PC-3 (cell line): ENCODE data around the gene AKAP6. TPM values are rescaled to one million over a fixed set of nuclear protein-coding genes. Genes with fewer than 3 reads are reported as not detected.

ENCODE experiments used
- ATAC-seq: fragments of 200-7000 bp; cut with Tn5 transposase; 2 replicates; pipeline ENCODE4 v1.9.1; 2020; ENCODE audit warnings: mild to moderate bottlenecking, moderate library complexity
- BruUV-seq: library from RNA; stranded (reverse); fragments of 400-500 nt; replicated peaks from 2 replicates; lab custom pipeline; 2021; lab: Mats Ljungman, UMichigan
- CTCF ChIA-PET: fragments of 300-600 bp; sonication (Branson Sonifier 250); formaldehyde crosslinking; loops from one replicate; lab custom pipeline; 2022; ENCODE audit warnings: antibody characterized with exemption; lab: Charles Lee
- POLR2A ChIA-PET: fragments of 300-600 bp; sonication (Branson Sonifier 250); formaldehyde crosslinking; loops from one replicate; lab custom pipeline; 2022; ENCODE audit warnings: antibody characterized with exemption; ENCODE audit not compliant: unreplicated experiment; lab: Charles Lee
- DNase-seq: peaks from one replicate; pipeline ENCODE4 v3.0.0-alpha.2; 2015
- H2AFZ ChIP-seq: fragments of 300-600 bp; sonication (generic); 2 replicates; pipeline ENCODE4 v1.6.0; 2016; ENCODE audit warnings: antibody characterized with exemption, low read length
- H3F3A ChIP-seq: fragments of 300-600 bp; sonication (generic); one replicate; pipeline ENCODE4 v1.6.0; 2017; ENCODE audit warnings: antibody characterized with exemption, low read length, control low read depth, mild to moderate bottlenecking; ENCODE audit not compliant: unreplicated experiment
- H3K27ac ChIP-seq: fragments of 300-600 bp; sonication (generic); 2 replicates; pipeline ENCODE4 v1.5.1; 2016; ENCODE audit warnings: mild to moderate bottlenecking, low read length
- H3K27me3 ChIP-seq: fragments of 300-600 bp; sonication (generic); 2 replicates; pipeline ENCODE4 v1.6.1; 2016; ENCODE audit warnings: low read length, mixed read lengths
- H3K36me3 ChIP-seq: fragments of 300-600 bp; sonication (generic); 2 replicates; pipeline ENCODE4 v1.6.1; 2016; ENCODE audit warnings: low read depth, mixed run types, low read length, mixed read lengths
- H3K4me1 ChIP-seq: fragments of 300-600 bp; sonication (generic); 2 replicates; pipeline ENCODE4 v1.5.1; 2016; ENCODE audit warnings: low read length; ENCODE audit not compliant: insufficient read depth
- H3K4me2 ChIP-seq: fragments of 300-600 bp; sonication (generic); 2 replicates; pipeline ENCODE4 v1.6.0; 2016; ENCODE audit warnings: low read length
- H3K4me3 ChIP-seq: fragments of 300-600 bp; sonication (generic); 2 replicates; pipeline ENCODE4 v1.5.1; 2016; ENCODE audit warnings: mild to moderate bottlenecking, low read length, mixed read lengths
- H3K79me2 ChIP-seq: fragments of 300-600 bp; sonication (generic); 2 replicates; pipeline ENCODE4 v1.6.1; 2017; ENCODE audit warnings: low read length, mixed read lengths
- H3K9ac ChIP-seq: fragments of 300-600 bp; sonication (generic); 2 replicates; pipeline ENCODE4 v1.6.0; 2016; ENCODE audit warnings: mild to moderate bottlenecking, low read length
- H3K9me2 ChIP-seq: fragments of 300-600 bp; sonication (generic); replicated peaks from 2 replicates; pipeline ENCODE4 v1.6.1; 2016; ENCODE audit warnings: mixed run types, low read length, mixed read lengths
- H3K9me3 ChIP-seq: fragments of 300-600 bp; sonication (generic); 2 replicates; pipeline ENCODE4 v1.6.1; 2016; ENCODE audit warnings: low read length, mixed read lengths
- H4K20me1 ChIP-seq: fragments of 300-600 bp; sonication (generic); 2 replicates; pipeline ENCODE4 v1.6.1; 2016; ENCODE audit warnings: low read length, mixed read lengths
- CTCF ChIP-seq: fragments of 300-600 bp; sonication (generic); conservative IDR thresholded peaks from 2 replicates; pipeline ENCODE4 v1.5.1; 2017; ENCODE audit warnings: antibody characterized with exemption, low read depth, mild to moderate bottlenecking, low read length
- EZH2 ChIP-seq: fragments of 300-600 bp; sonication (generic); IDR thresholded peaks from one replicate; pipeline ENCODE4 v1.6.1; 2017; ENCODE audit warnings: antibody characterized with exemption, mild to moderate bottlenecking, low read length; ENCODE audit not compliant: unreplicated experiment
- EZH2phosphoT487 ChIP-seq: fragments of 300-600 bp; sonication (generic); IDR thresholded peaks from 2 replicates; pipeline ENCODE4 v1.6.1; 2018; ENCODE audit warnings: mild to moderate bottlenecking, antibody characterized with exemption, low read length, borderline replicate concordance
- intact Hi-C: fragments of 100-400 bp; cut with micrococcal nuclease; formaldehyde crosslinking; loops from 2 replicates; pipeline ENCODE4 v1.9.0; 2023
- total RNA-seq: library from RNA; depleted of rRNA; stranded (reverse); fragments of >200 nt; gene quantifications from 2 replicates; pipeline ENCODE4 v1.2.3, GENCODE V29; 2014

AKAP6 gene
- total RNA-seq, 1 experiment from 2014 or later, result 1.5 TPM

GRCh38 chr14:32417956-32418552 lies 89.0 kb downstream of the AKAP6 start:
- no peak for TF ChIP-seq CTCF
- no peak for TF ChIP-seq EZH2
- no peak for TF ChIP-seq EZH2phosphoT487
- peaks cover 48% of the 10 kb centered on the region for H3K4me1 ChIP-seq
- DNase-seq, result peak; percentile 82
- no peaks in the 10 kb centered on the region for H3F3A ChIP-seq
- H3K36me3 ChIP-seq, result no peaks in the 10 kb centered on the region
- no peaks in the 10 kb centered on the region for H4K20me1 ChIP-seq
- peak; percentile 78 for ATAC-seq
- no TSS peak for BruUV-seq
- ChIA-PET CTCF (no interaction called here), POLR2A (no interaction called here)
- intact Hi-C loops, result loop anchor here (1.0 to 5.0 kb wide), 2 partner anchors 20 to 49 kb away; no protein-coding TSS in a partner anchor
- no peak overlapping the region for H2AFZ ChIP-seq
- H3K4me3 ChIP-seq, result peak overlapping the region; percentile 1; the same call in 1 of the 2 replicates
- no peaks in the 10 kb centered on the region; the same call in 1 of the 2 replicates for H3K9me3 ChIP-seq
- H3K9me2 ChIP-seq, result no peaks in the 10 kb centered on the region
- H3K27ac ChIP-seq, result peak overlapping the region; percentile 51
- H3K27me3 ChIP-seq, result no peaks in the 10 kb centered on the region
- no peaks in the 10 kb centered on the region for H3K79me2 ChIP-seq
- H3K4me2 ChIP-seq, result peak overlapping the region; percentile 55
- H3K9ac ChIP-seq, result no peak overlapping the region; the same call in 1 of the 2 replicates

- Histone ChIP-seq H3K27me3 (no peaks in the 10 kb centered on the region), H3K27ac (no peak overlapping the region), H4K20me1 (no peaks in the 10 kb centered on the region), H3K36me3 (no peaks in the 10 kb centered on the region), H3K9me2 (no peaks in the 10 kb centered on the region), H3K4me1 (peaks cover 35% of the 10 kb centered on the region), H3K79me2 (no peaks in the 10 kb centered on the region), H3K9ac (no peak overlapping the region), H3K4me3 (no peak overlapping the region), H2AFZ (no peak overlapping the region), H3K4me2 (no peak overlapping the region), H3K9me3 (no peaks in the 10 kb centered on the region; the same call in 1 of the 2 replicates), H3F3A (no peaks in the 10 kb centered on the region)
- DNase-seq (no peak), ATAC-seq (no peak)
- ChIA-PET POLR2A (no interaction called here), CTCF (no interaction called here)
- BruUV-seq, result no TSS peak
- TF ChIP-seq EZH2 (no peak), EZH2phosphoT487 (no peak), CTCF (no peak)
- intact Hi-C loops, result loop anchor here (5.0 kb wide), 1 partner anchor 48 kb away; no protein-coding TSS in a partner anchor
Observed at GRCh38 chr14:32419429-32419828, 90.3 kb downstream of the AKAP6 start.

- DNase-seq (no peak), ATAC-seq (no peak)
- no peaks in the 10 kb centered on the region; the same call in 1 of the 2 replicates for H3K9me3 ChIP-seq
- H3K36me3 ChIP-seq, result no peaks in the 10 kb centered on the region
- ChIA-PET POLR2A (no interaction called here), CTCF (no interaction called here)
- peaks cover 36% of the 10 kb centered on the region for H3K4me1 ChIP-seq
- intact Hi-C loops, result no loop called here
- H3K9ac ChIP-seq, result no peak overlapping the region
- TF ChIP-seq EZH2phosphoT487, result no peak
- TF ChIP-seq EZH2, result no peak
- no peak for TF ChIP-seq CTCF
- H3K4me2 ChIP-seq, result no peak overlapping the region
- no peaks in the 10 kb centered on the region for H3K9me2 ChIP-seq
- no peak overlapping the region for H3K4me3 ChIP-seq
- no peaks in the 10 kb centered on the region for H3K27me3 ChIP-seq
- no peaks in the 10 kb centered on the region for H3F3A ChIP-seq
- H3K79me2 ChIP-seq, result no peaks in the 10 kb centered on the region
- no peak overlapping the region for H2AFZ ChIP-seq
- BruUV-seq, result no TSS peak
- H4K20me1 ChIP-seq, result no peaks in the 10 kb centered on the region
- H3K27ac ChIP-seq, result no peak overlapping the region
Observed at GRCh38 chr14:32421781-32422180, 92.7 kb downstream of the AKAP6 start.
